Measurements from ENCODE around the gene C2orf72. TPM values are rescaled to one million over a fixed set of nuclear protein-coding genes. Genes with fewer than 3 reads are reported as not detected.

The C2orf72 gene
- total and polyA plus RNA-seq, 2 of the 13 experiments (the other 11 are each of a cell fraction or from before 2014, with no cell fraction given): 147 to 203 TPM

GRCh38 chr2:231052494-231053451, 15.4 kb downstream of the C2orf72 start (continued):
- TF ChIP-seq ZNF354B (CRISPR knock-in tag; IDR thresholded peaks at IDR 0.05) (no peak; the same call in 1 of the 2 replicates), ZNF383 (CRISPR knock-in tag; IDR thresholded peaks at IDR 0.05; ENCODE audit: borderline replicate concordance) (no peak), ZNF446 (CRISPR knock-in tag; IDR thresholded peaks at IDR 0.05) (no peak; the same call in 1 of the 2 replicates), ATM (IDR thresholded peaks at IDR 0.05; ENCODE audit: borderline replicate concordance) (no peak), HCFC1 (IDR thresholded peaks at IDR 0.05; ENCODE audit: low read depth, low read length) (peak; percentile 29; the same call in 1 of the 2 replicates), ZNF839 (CRISPR knock-in tag; IDR thresholded peaks at IDR 0.05; ENCODE audit: borderline replicate concordance) (peak; percentile 94), THAP7 (CRISPR knock-in tag; IDR thresholded peaks at IDR 0.05) (peak; percentile 74; the same call in 1 of the 2 replicates), ATRX (CRISPR knock-in tag; IDR thresholded peaks at IDR 0.05; ENCODE audit: borderline replicate concordance) (no peak), PAX8 (CRISPR knock-in tag; IDR thresholded peaks at IDR 0.05; ENCODE audit: borderline replicate concordance) (peak; percentile 82; the same call in 1 of the 2 replicates), LRRFIP1 (CRISPR knock-in tag; conservative IDR thresholded peaks at IDR 0.05) (no peak), PAXIP1 (CRISPR knock-in tag; conservative IDR thresholded peaks at IDR 0.05) (peak; percentile 62), ZNF460 (CRISPR knock-in tag; IDR thresholded peaks at IDR 0.05; ENCODE audit: borderline replicate concordance) (no peak; the same call in 1 of the 2 replicates), ZNF24 (IDR thresholded peaks at IDR 0.05) (peak; percentile 76; the same call in 1 of the 2 replicates), MYC (CRISPR knock-in tag; IDR thresholded peaks at IDR 0.05; ENCODE audit: borderline replicate concordance) (peak; percentile 70), KMT2B (CRISPR knock-in tag; IDR thresholded peaks at IDR 0.05) (peak; percentile 67; the same call in 1 of the 2 replicates), ZNF773 (CRISPR knock-in tag; IDR thresholded peaks at IDR 0.05; ENCODE audit: borderline replicate concordance) (0 out of 2 replicates have a peak, but pooled peaks have one; percentile 18), SMAD3 (CRISPR knock-in tag; IDR thresholded peaks at IDR 0.05) (peak; percentile 96), ZNF160 (CRISPR knock-in tag; IDR thresholded peaks at IDR 0.05) (peak; percentile 59; the same call in 1 of the 2 replicates), FOXC1 (CRISPR knock-in tag; IDR thresholded peaks at IDR 0.05; ENCODE audit: borderline replicate concordance) (peak; percentile 70; the same call in 1 of the 2 replicates), ZNF124 (CRISPR knock-in tag; IDR thresholded peaks at IDR 0.05) (0 out of 2 replicates have a peak, but pooled peaks have one; percentile 62), ZNF207 (IDR thresholded peaks at IDR 0.05; ENCODE audit: borderline replicate concordance) (no peak), GFI1 (CRISPR knock-in tag; IDR thresholded peaks at IDR 0.05; ENCODE audit: borderline replicate concordance) (peak; percentile 93), FOXP1 (IDR thresholded peaks at IDR 0.05) (no peak), FOXP1 (CRISPR knock-in tag; IDR thresholded peaks at IDR 0.05) (no peak)

Data from HepG2 (cell line).